ENCODE results near the gene MYL6. TPM values are rescaled to one million over a fixed set of nuclear protein-coding genes. Genes with fewer than 3 reads are reported as not detected.

The MYL6 gene
- total and polyA plus RNA-seq, 9 of the 15 experiments (the other 6 are each of a cell fraction or from before 2014, with no cell fraction given): 557 to 1,664 (median 958) TPM

DNA sequence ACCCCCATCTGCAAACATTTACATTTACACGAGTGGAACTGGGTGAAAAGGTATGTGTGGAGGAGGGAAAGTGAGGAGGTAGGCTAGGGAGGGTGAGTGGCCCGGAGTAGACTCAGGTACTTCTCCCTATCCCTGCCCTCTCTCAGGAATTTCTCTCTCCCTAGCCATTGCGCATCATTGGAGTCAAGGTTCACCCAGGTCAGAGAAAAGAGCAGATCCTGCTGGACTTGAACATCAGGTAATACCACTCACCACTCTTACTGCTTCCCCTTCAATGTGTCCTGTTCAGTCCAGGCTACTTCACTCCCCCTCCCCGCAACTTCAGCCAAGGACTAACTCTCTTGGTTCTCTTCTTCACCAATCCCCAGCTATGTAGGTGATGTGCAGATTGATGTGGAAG, 27.3 kb upstream of the MYL6 start (continued):
- TF ChIP-seq XRCC4 (IDR thresholded peaks at IDR 0.05; ENCODE audit: extremely low read depth, insufficient read depth, insufficient read length): no peak
- no peak for TF ChIP-seq RBM34 (IDR thresholded peaks at IDR 0.05; ENCODE audit: borderline replicate concordance, insufficient read depth, low read length)
- TF ChIP-seq, protein P1, sequence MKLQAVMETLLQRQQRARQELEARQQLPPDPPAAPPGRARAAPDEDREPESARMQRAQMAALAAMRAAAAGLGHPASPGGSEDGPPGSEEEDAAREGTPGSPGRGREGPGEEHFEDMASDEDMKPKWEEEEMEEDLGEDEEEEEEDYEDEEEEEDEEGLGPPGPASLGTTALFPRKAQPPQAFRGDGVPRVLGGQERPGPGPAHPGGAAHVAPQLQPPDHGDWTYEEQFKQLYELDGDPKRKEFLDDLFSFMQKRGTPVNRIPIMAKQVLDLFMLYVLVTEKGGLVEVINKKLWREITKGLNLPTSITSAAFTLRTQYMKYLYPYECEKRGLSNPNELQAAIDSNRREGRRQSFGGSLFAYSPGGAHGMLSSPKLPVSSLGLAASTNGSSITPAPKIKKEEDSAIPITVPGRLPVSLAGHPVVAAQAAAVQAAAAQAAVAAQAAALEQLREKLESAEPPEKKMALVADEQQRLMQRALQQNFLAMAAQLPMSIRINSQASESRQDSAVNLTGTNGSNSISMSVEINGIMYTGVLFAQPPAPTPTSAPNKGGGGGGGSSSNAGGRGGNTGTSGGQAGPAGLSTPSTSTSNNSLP (IDR thresholded peaks at IDR 0.05; ENCODE audit: borderline replicate concordance, low read depth, low read length): no peak
- TF ChIP-seq GTF2F1 (IDR thresholded peaks at IDR 0.05; ENCODE audit: low read depth, low read length): no peak
- no peak for TF ChIP-seq CHCHD3 (CRISPR knock-in tag; IDR thresholded peaks at IDR 0.05)
- TF ChIP-seq STAT5B (CRISPR knock-in tag; IDR thresholded peaks at IDR 0.05): no peak
- no peak for TF ChIP-seq TAF15 (IDR thresholded peaks at IDR 0.05; ENCODE audit: low read depth, low read length)

- Histone ChIP-seq H3K9ac (ENCODE audit: insufficient read depth in 1 of 2, low read depth in 2 of 2, low read length in 2 of 2) (no peak overlapping the region), H3K9me3 (replicated peaks; ENCODE audit: control insufficient read depth, insufficient read depth, low read depth, low read length) (no peaks in the 10 kb centered on the region), H2AFZ (ENCODE audit: low read depth, low read length) (no peak overlapping the region), H3K4me1 (replicated peaks in 1 of 2; ENCODE audit: control insufficient read depth in 2 of 2, insufficient read depth in 2 of 2, low read length in 2 of 2) (peaks cover 6 to 8% of the 10 kb centered on the region in 2 experiments; a peak in 3 of 5 replicates), H3K27ac (ENCODE audit: extremely low read depth, low read depth, low read length) (no peak overlapping the region), H3K36me3 (ENCODE audit: control insufficient read depth, insufficient read depth, low read length) (peaks cover 96% of the 10 kb centered on the region), H3K9me1 (ENCODE audit: control insufficient read depth, insufficient read depth, low read length) (peaks cover 6% of the 10 kb centered on the region), H3K4me2 (ENCODE audit: insufficient read depth, low read length) (no peak overlapping the region), H3K4me3 (no peak overlapping the region), H3K79me2 (ENCODE audit: control insufficient read depth, insufficient read depth, low read length) (peaks cover 34% of the 10 kb centered on the region), H4K20me1 (replicated peaks; ENCODE audit: control insufficient read depth, insufficient read depth, low read length) (no peaks in the 10 kb centered on the region; the same call in none of the 2 replicates), H3K27me3 (ENCODE audit: control insufficient read depth in 2 of 2, insufficient read depth in 2 of 2, low read length in 2 of 2) (no peaks in the 10 kb centered on the region)
- BruUV-seq (replicated peaks): no TSS peak
- WGBS (ENCODE audit: insufficient coverage, low coverage, missing lambda C conversion rate): 95% methylated on average over 6 of the region's 6 CpGs
- ChIA-PET POLR2A (interaction anchor here (0.9 to 1.6 kb wide), 2 partner anchors 9 to 14 kb away, joined by 3 to 6 read pairs; no protein-coding TSS in a partner anchor), CTCF (ENCODE audit: low intra/inter-chr PET ratio) (no interaction called here)
- ATAC-seq (no peak), FAIRE-seq (no peak), DNase-seq (ENCODE audit: extremely low read depth in 1 of 4, low spot score in 3 of 4) (no peak)
- TF ChIP-seq FOXP1 (CRISPR knock-in tag; IDR thresholded peaks at IDR 0.05) (no peak), ZNF316 (IDR thresholded peaks at IDR 0.05) (peak; percentile 12; the same call in 1 of the 2 replicates)
- in situ Hi-C loops (cut with MboI) (no loop called here), intact Hi-C loops (cut with micrococcal nuclease) (no loop called here)
Measured at GRCh38 chr12:56134897-56135296, 23.3 kb upstream of the MYL6 start.

All from K562 (cell line).